T-helper 2 cell treated with Interferon-gamma antibody and Interleukin-4, amounts not matched to agents 5 μg/mL and 100 μg/mL, for 36 hours (primary cell): ENCODE data around the gene TIMM22.

ENCODE experiments used
- DNase-seq: peaks from one replicate; pipeline ENCODE4 v3.0.0; 2021; ENCODE audit warnings: low spot score
- H3K27ac Mint-ChIP-seq: one replicate; pipeline ENCODE4 v1.8.0; 2021; ENCODE audit warnings: mild to moderate bottlenecking, mixed read lengths
- H3K27me3 Mint-ChIP-seq: one replicate; pipeline ENCODE4 v1.8.0; 2021; ENCODE audit warnings: low read depth, mixed read lengths
- H3K36me3 Mint-ChIP-seq: one replicate; pipeline ENCODE4 v1.8.0; 2021; ENCODE audit warnings: low read depth, mixed read lengths
- H3K4me1 Mint-ChIP-seq: one replicate; pipeline ENCODE4 v1.8.0; 2021; ENCODE audit warnings: low read depth, mixed read lengths
- H3K4me3 Mint-ChIP-seq: one replicate; pipeline ENCODE4 v1.8.0; 2022; ENCODE audit warnings: mild to moderate bottlenecking, moderate library complexity, mixed read lengths
- H3K9me3 Mint-ChIP-seq: one replicate; pipeline ENCODE4 v1.8.0; 2021; ENCODE audit warnings: mixed read lengths

Gene TIMM22

DNA sequence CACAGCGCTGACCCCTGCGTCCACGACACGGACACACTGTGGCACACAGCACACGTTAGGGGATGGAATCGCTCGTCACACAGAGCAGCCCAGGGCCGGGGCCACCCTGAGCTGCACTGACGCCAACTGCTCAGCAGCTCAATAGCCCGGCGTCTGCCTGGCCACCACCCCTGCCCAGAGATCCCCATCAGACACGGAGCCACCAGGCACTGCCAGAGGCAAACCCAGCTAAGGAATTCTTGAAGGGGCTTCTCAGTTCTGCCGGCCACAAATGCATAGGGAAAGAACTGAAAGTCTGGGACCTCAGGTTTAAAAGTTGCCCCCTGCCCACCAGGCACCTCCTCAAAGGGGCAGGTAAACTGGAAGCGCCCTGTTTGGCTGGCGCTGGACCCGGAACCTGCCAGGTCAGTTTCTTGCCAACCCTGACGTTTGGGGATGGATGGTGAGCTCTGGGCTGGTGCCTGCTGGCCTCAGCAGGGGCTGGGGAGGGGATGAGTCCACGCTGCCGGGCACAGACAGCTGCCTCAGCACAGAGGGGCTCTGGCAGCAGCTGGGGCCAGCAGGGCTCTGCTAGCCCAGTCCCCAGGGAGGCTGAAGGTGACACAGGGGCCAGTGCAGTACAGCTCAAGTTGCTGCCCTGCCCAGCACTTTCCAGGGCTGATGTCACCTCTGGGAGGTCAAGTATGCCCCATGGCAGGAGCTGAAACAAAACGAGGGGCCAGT lies 33.2 kb downstream of the TIMM22 start:
- no peak overlapping the region for H3K27ac Mint-ChIP-seq
- no peaks in the 10 kb centered on the region for H3K9me3 Mint-ChIP-seq
- no peak overlapping the region for H3K4me3 Mint-ChIP-seq
- H3K4me1 Mint-ChIP-seq: no peaks in the 10 kb centered on the region
- no peak for DNase-seq
- no peaks in the 10 kb centered on the region for H3K27me3 Mint-ChIP-seq
- H3K36me3 Mint-ChIP-seq: peaks cover 3% of the 10 kb centered on the region

DNA sequence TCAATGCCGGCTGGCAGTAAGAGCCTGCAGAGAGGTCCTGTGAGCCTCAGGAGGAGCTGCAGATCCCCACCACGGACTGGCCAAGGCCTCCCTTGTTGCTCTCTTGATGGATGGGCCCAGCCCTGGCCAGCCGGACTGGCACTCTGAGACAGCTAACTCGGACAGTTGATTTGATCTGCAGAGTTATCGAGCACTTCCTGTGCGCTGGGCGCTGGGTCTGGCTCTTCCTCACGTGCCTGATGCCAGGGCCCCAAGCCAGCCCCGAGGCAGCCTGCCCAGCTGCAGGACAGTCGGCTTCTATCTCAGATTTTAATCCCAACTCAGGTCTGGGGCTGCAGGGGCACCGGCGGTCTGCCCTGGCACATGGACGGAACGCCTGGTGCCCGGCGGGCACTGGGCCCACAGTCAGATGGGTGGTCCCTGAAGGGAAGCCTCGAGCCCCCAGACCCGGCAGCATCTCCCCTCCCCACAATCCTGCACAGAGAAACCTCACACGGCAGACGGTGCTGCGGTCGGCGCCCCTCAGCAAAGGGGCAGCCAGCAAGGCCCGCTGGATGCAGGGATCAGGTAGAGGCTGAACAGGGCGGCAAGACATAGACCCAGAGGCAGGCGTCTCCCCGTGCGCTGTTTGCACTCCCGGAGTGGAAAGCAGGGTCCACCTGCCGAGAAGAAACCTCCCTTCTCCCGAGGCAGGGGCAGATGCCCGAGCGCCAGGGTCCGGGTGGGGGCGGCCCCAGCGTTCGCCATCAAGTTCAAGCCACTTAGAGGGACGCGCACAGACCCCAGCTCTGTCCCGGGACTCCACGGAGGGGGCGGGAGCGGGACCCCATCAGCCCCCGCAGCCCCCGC lies 34.0 kb downstream of the TIMM22 start:
- no peak overlapping the region for H3K4me3 Mint-ChIP-seq
- H3K27ac Mint-ChIP-seq: no peak overlapping the region
- DNase-seq: no peak
- no peaks in the 10 kb centered on the region for H3K27me3 Mint-ChIP-seq
- H3K4me1 Mint-ChIP-seq: no peaks in the 10 kb centered on the region
- H3K36me3 Mint-ChIP-seq: peaks cover 3% of the 10 kb centered on the region
- no peaks in the 10 kb centered on the region for H3K9me3 Mint-ChIP-seq

- H3K36me3 Mint-ChIP-seq: peaks cover 3% of the 10 kb centered on the region
- no peak overlapping the region for H3K4me3 Mint-ChIP-seq
- no peak overlapping the region for H3K27ac Mint-ChIP-seq
- no peaks in the 10 kb centered on the region for H3K4me1 Mint-ChIP-seq
- DNase-seq: no peak
- H3K9me3 Mint-ChIP-seq: no peaks in the 10 kb centered on the region
- H3K27me3 Mint-ChIP-seq: no peaks in the 10 kb centered on the region
Observed at GRCh38 chr17:1031711-1032110, 34.8 kb downstream of the TIMM22 start.

- no peaks in the 10 kb centered on the region for H3K4me1 Mint-ChIP-seq
- peaks cover 3% of the 10 kb centered on the region for H3K36me3 Mint-ChIP-seq
- no peak overlapping the region for H3K27ac Mint-ChIP-seq
- no peaks in the 10 kb centered on the region for H3K9me3 Mint-ChIP-seq
- DNase-seq: no peak
- no peaks in the 10 kb centered on the region for H3K27me3 Mint-ChIP-seq
- no peak overlapping the region for H3K4me3 Mint-ChIP-seq
Observed at GRCh38 chr17:1032391-1032790, 35.5 kb downstream of the TIMM22 start.

- peaks cover 3% of the 10 kb centered on the region for H3K36me3 Mint-ChIP-seq
- DNase-seq: no peak
- H3K27ac Mint-ChIP-seq: no peak overlapping the region
- H3K4me1 Mint-ChIP-seq: no peaks in the 10 kb centered on the region
- no peak overlapping the region for H3K4me3 Mint-ChIP-seq
- H3K27me3 Mint-ChIP-seq: no peaks in the 10 kb centered on the region
- no peaks in the 10 kb centered on the region for H3K9me3 Mint-ChIP-seq
Observed at GRCh38 chr17:1033503-1033902, 36.6 kb downstream of the TIMM22 start.

- DNase-seq: no peak
- Mint-ChIP-seq H3K36me3 (peaks cover 3% of the 10 kb centered on the region), H3K27me3 (no peaks in the 10 kb centered on the region), H3K9me3 (no peaks in the 10 kb centered on the region), H3K4me1 (no peaks in the 10 kb centered on the region), H3K27ac (no peak overlapping the region), H3K4me3 (no peak overlapping the region)
Observed at GRCh38 chr17:1034652-1035210, 37.8 kb downstream of the TIMM22 start.

GRCh38 chr17:1035546-1036170 lies 38.7 kb downstream of the TIMM22 start:
- H3K9me3 Mint-ChIP-seq: no peaks in the 10 kb centered on the region
- DNase-seq: no peak
- peaks cover 3% of the 10 kb centered on the region for H3K36me3 Mint-ChIP-seq
- no peaks in the 10 kb centered on the region for H3K27me3 Mint-ChIP-seq
- no peak overlapping the region for H3K4me3 Mint-ChIP-seq
- no peaks in the 10 kb centered on the region for H3K4me1 Mint-ChIP-seq
- no peak overlapping the region for H3K27ac Mint-ChIP-seq

DNA sequence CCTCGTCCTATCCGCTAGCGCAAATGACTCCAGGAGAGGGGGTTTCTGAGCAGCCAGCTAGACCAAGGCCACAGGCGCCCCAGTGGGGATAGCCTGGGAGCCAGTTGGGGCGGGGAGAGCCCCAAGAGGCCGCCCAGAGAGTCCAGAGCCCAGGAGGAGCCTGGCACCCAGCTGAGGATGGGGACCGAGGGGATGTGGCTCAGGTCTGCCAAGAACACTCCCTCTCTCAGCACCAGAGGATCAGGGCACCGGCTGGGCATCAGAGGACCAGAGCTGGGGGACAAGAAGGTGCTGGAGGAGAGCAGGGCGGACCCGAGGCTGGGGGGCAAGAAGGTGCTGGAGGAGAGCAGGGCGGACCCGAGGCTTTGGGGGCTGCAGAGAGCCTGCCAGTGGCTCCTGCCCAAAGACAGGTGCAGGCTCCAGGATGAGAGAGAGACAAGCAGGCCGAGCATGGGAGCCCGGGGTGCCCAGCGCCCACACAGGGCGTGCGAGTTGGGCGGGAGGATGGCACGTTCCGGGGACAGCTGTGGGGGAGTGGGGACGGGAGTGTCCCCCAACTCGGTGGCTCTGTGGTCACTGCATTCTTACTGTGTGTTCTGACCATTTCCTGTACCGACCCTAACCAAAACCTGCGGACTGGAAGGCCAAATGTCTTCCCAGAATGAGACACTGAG lies 39.4 kb downstream of the TIMM22 start:
- no peaks in the 10 kb centered on the region for H3K4me1 Mint-ChIP-seq
- H3K27ac Mint-ChIP-seq: no peak overlapping the region
- H3K36me3 Mint-ChIP-seq: peaks cover 3% of the 10 kb centered on the region
- no peaks in the 10 kb centered on the region for H3K9me3 Mint-ChIP-seq
- H3K4me3 Mint-ChIP-seq: no peak overlapping the region
- H3K27me3 Mint-ChIP-seq: no peaks in the 10 kb centered on the region
- DNase-seq: no peak

- peaks cover 5% of the 10 kb centered on the region for H3K36me3 Mint-ChIP-seq
- no peak for DNase-seq
- no peaks in the 10 kb centered on the region for H3K4me1 Mint-ChIP-seq
- H3K27me3 Mint-ChIP-seq: no peaks in the 10 kb centered on the region
- H3K9me3 Mint-ChIP-seq: no peaks in the 10 kb centered on the region
- H3K27ac Mint-ChIP-seq: no peak overlapping the region
- no peak overlapping the region for H3K4me3 Mint-ChIP-seq
Observed at GRCh38 chr17:1036845-1037237, 39.9 kb downstream of the TIMM22 start.

- H3K4me3 Mint-ChIP-seq: no peak overlapping the region
- no peak overlapping the region for H3K27ac Mint-ChIP-seq
- DNase-seq: no peak
- H3K4me1 Mint-ChIP-seq: no peaks in the 10 kb centered on the region
- no peaks in the 10 kb centered on the region for H3K9me3 Mint-ChIP-seq
- no peaks in the 10 kb centered on the region for H3K27me3 Mint-ChIP-seq
- H3K36me3 Mint-ChIP-seq: peaks cover 10% of the 10 kb centered on the region
Observed at GRCh38 chr17:1037238-1037879, 40.4 kb downstream of the TIMM22 start.

- DNase-seq: no peak
- Mint-ChIP-seq H3K27me3 (no peaks in the 10 kb centered on the region), H3K9me3 (no peaks in the 10 kb centered on the region), H3K4me3 (no peak overlapping the region), H3K27ac (no peak overlapping the region), H3K36me3 (peaks cover 13% of the 10 kb centered on the region), H3K4me1 (no peaks in the 10 kb centered on the region)
Observed at GRCh38 chr17:1038459-1039122, 41.7 kb downstream of the TIMM22 start.

DNA sequence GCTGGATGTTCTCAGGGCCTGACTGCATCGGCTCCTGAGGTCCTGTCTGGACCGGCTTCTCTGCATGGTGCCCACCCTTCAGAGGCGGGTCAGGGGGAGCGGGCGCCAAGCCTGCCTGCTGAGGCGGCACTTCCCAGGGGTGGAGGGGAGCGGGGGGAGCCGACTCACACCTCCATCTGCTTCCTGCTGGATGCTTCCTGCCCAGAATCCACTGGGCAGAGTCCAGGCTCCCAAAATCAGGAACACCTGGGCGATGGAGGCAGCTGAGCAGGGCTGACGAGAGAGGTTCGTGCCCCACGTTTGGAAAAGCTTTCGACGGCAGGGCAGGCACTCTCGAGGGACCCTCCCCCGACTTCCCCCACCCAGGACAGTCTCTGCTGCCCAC lies 42.2 kb downstream of the TIMM22 start:
- H3K4me3 Mint-ChIP-seq: no peak overlapping the region
- no peak overlapping the region for H3K27ac Mint-ChIP-seq
- H3K9me3 Mint-ChIP-seq: no peaks in the 10 kb centered on the region
- no peaks in the 10 kb centered on the region for H3K27me3 Mint-ChIP-seq
- DNase-seq: no peak
- no peaks in the 10 kb centered on the region for H3K4me1 Mint-ChIP-seq
- peaks cover 13% of the 10 kb centered on the region for H3K36me3 Mint-ChIP-seq
